Breast epithelium (tissue), 3 donors: ENCODE results near the gene SNX13.

ENCODE experiments used
- CTCF ChIP-seq, 3 donors: fragments of 450-650 bp; IDR thresholded peaks; one replicate each; pipeline ENCODE4 v1.5.1; 2016 to 2017; ENCODE audit warnings: antibody characterized with exemption in 3 of 3, mild to moderate bottlenecking in 3 of 3, moderate library complexity in 3 of 3
- POLR2A ChIP-seq: fragments of 450-650 bp; IDR thresholded peaks from one replicate; pipeline ENCODE4 v1.6.1; 2016; ENCODE audit warnings: antibody characterized with exemption, mild to moderate bottlenecking, moderate library complexity

- TF ChIP-seq CTCF (IDR thresholded peaks at IDR 0.05) (no peak), POLR2A (no peak)
Observed at GRCh38 chr7:17887286-17887685, 53.0 kb downstream of the SNX13 start.
